Retinal pigment epithelial cell (primary cell): ENCODE data around the gene TPP1.
A peak's percentile ranks its signal among the peaks of the same experiment; 100 is the strongest.

Experiments
- DNase-seq: peaks from one replicate; pipeline ENCODE4 v3.0.0-alpha.2; 2010; ENCODE audit warnings: low read depth
- H3K4me3 ChIP-seq: 2 replicates; pipeline ENCODE4 v1.5.1; 2011; ENCODE audit warnings: mild to moderate bottlenecking, low read length, control low read depth, moderate library complexity
- CTCF ChIP-seq: conservative IDR thresholded peaks from 2 replicates; pipeline ENCODE4 v1.5.1; 2011; ENCODE audit warnings: low read depth, low read length, control low read depth, inconsistent platforms

The TPP1 gene

GRCh38 chr11:6658647-6659046 is 39.4 kb upstream of the TPP1 start:
- H3K4me3 ChIP-seq: no peak overlapping the region
- DNase-seq: no peak
- no peak for TF ChIP-seq CTCF

GRCh38 chr11:6657346-6657745 is 38.1 kb upstream of the TPP1 start:
- no peak for TF ChIP-seq CTCF
- no peak for DNase-seq
- H3K4me3 ChIP-seq: no peak overlapping the region

GRCh38 chr11:6656936-6657335 is 37.7 kb upstream of the TPP1 start:
- no peak for DNase-seq
- no peak for TF ChIP-seq CTCF
- no peak overlapping the region for H3K4me3 ChIP-seq

GRCh38 chr11:6656584-6656915 is 37.3 kb upstream of the TPP1 start:
- TF ChIP-seq CTCF: no peak
- DNase-seq: no peak
- no peak overlapping the region for H3K4me3 ChIP-seq

GRCh38 chr11:6655790-6656583 is 36.8 kb upstream of the TPP1 start, which contains the start of gene DCHS1:
Gene DCHS1, minus strand, starts transcription at chr11:6655809. Its CDS starts 14,196 bp downstream, at chr11:6641613.
- H3K4me3 ChIP-seq: peak within 1 kb of the TSS; percentile 34
- TF ChIP-seq CTCF: no peak
- DNase-seq: no peak

- peak overlapping the region; percentile 26 for H3K4me3 ChIP-seq
- TF ChIP-seq CTCF: no peak
- DNase-seq: no peak
These were observed 36.0 kb upstream of the TPP1 start for GRCh38 chr11:6655020-6655789.
